NCI-H1930 (cell line): ENCODE measurements around the gene MEIOSIN.

Experiments
- DNase-seq, 2 experiments: peaks; one replicate each; lab custom pipeline; 2025; lab: John Stamatoyannopoulos, UW

The MEIOSIN gene

DNA sequence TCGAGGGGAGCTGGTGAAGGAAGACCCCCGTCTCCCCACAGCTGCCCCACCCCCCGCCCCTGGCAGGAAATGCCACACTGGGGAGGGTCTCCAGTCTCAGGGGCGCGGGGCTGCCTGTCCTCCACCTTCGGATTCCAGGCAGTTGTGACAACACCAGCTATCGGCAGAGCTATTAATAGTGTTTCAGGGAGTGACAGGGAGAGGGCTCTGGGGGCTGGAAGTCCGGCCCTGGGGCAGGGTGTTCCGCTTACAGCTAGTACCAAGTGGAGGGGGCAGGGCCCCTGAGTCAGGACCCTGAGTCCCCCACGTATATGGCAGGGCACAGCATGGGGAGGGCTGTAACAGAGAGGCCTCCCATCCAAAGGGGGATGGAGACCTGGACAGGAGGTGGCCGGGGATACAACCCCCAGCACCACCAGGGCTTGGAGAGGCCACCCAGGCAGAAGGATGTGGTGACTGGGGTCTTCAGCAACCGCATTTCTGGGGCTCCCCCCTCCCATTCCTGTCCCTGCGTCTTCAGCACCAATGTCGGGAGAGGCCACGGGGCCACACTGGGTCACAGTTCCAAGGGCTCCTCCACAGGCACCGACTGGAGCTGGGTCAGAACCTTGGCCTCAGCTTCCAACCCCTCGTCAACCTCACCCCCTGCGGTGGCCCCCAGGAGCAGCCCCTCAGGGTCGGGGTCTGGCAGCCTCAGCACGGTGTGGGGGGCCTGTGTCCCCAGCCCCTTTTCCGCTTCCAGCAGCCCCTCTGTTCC is 31.9 kb downstream of the MEIOSIN start:
- DNase-seq: no peak

DNA sequence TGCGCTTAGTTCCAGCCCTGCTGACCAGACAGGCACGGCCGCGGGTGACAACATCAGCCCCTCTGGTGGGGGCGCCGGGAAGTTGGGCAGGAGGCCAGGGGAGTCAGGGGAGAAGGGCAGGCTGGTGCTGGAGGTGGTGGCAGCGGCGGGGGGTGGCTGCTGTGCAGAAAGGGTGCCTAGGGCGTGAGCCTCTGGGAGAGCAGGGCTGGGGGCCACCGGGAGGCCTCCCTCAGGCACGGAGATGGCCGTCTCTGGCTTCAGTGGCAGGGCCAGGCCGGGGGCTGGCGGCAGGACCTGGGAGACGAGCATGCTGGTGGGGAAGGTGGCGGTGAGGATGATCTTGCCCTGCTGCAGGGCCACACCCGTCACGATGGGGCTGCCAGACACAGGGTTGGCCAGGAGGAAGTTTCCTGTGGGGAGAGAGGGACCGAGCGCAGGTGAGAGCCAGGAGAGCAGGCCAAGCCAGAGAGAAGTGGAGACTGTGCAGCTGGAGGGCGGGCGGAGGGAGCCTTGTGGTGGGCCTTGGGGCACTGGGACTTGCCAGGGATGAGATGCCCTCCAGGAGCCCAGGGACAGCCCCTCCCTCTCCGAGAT is 32.6 kb downstream of the MEIOSIN start:
- DNase-seq: no peak

DNA sequence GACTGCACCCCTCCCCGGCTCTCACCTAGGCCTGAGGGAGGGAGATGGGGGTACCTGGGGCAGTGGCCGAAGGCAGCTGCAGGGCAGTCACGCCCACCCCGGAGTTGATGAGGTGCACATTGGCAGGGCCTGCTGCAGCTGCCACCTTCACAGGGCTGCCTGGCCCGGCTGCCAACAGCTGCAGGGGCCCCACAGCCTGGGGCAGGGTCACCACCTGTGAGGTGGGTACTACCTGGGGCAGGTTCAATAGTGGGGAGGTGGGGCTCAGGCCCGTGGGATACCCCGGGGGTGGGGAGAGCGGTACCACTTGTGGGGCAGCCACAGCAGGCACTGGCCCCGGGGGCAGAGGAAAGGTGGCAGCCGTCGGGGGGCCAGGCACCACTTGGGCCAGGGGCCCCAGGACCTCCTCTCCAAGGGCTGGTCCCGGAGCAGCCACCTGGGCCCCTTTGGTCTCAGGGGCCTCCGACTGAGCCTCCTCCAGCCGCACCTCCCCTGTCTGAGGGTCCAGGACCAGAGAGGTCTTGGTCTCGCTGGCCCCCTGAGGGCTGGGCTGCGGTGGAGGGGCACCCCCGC is 33.1 kb downstream of the MEIOSIN start:
- DNase-seq: no peak

DNA sequence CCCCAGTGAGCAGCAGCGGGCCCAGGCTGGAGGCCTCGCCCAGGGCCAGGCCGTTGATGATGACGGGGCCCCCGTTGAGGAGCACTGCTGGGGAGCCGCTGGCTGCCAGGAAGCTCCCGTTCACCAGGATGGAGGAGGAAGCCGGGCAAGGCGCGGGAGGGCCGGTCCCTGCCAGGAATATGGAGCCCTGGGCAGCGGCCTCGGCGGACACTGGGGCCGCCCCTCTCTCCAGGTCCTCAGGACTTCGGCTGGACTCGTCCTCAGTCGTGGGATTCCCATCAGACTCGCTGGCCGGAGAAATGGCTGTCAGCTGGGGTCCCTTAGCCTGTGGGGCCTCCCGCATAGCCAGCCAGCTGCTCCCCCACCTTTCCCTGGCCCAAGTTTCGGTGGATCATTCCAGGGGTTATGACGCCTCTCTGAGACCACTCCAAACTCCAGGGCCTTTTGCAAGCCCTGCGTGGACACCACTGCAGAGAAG is 33.7 kb downstream of the MEIOSIN start:
- no peak for DNase-seq

DNA sequence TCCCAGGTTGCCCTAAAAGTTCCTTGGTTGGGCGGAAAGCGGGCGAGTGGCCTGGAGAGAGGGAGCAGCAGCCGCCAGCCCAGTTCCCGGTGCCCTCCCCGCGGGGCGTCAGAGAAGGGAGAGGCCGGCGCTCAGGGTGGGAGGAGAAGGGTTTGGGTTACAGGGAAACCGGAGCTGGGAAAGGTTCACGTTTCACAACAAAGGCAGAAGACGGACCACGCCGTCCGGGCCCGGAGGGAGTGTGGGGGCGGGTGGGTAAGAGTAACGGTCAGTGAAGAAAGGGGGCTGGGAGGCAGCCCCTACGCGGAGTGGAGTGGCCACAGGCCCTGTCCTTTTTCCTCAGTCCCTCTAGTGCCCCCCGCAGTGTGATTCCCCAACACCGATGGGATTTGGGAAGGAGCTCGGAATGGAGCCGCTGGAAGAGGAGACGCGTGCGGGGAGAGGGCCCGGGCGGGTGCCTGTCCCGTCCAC is 34.2 kb downstream of the MEIOSIN start:
- no peak for DNase-seq

DNA sequence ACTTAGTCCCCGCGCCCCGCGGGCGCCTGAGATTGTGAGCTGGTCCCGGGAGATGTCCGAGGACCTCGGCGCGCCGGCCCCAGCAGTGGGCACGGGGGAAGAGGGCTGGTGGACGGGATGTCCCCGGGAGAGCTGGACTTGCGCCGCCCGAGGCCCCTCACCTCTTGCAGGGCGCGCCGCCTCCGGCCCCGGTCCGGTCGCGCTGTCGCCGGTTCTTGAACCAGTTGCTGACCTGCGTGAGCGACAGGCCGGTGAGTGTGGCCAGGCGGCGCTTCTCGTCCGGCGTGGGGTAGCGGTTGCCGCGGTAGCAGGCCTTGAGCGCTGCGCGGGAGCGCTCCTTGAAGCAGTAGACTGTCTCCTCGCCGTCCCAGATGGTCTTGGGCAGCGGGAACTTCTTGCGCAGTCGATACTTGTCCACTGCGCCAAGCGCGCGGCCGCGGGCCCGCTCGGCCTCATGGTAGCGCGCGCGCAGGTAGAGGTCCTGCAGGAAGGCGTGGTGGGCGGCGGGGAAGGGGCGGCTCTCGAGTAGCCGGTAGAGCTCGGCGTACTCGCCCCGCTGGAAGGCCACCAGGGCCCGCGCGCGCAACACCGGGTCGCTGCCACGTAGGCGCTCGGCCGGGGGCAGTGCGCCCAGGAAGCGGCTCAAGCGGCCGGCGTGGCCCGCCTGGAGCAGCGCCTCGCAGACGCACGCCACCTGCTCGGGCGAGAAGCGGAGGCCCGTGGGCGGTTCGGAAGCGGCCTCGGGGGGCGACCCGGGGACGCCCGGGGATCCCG is 34.8 kb downstream of the MEIOSIN start:
- peak in 1 of 2 experiments; percentile 34 for DNase-seq

DNA sequence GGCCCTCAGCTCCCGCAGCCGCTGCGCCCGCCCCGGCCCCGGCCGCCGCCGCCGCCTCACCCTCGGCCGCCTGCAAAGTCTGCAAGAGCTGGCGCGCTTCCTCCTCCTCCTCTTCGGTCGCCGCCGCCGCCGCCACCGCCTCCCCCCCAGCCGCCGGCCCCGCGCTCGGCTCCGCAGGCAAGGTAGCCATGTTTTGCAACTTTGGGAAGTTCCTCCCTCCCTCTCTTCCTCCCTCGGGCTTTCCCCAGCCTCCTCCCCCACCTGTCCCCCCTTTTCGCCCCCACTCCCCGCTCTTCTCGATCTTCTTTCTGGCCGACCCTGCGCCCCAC is 35.4 kb downstream of the MEIOSIN start:
- DNase-seq: no peak

DNA sequence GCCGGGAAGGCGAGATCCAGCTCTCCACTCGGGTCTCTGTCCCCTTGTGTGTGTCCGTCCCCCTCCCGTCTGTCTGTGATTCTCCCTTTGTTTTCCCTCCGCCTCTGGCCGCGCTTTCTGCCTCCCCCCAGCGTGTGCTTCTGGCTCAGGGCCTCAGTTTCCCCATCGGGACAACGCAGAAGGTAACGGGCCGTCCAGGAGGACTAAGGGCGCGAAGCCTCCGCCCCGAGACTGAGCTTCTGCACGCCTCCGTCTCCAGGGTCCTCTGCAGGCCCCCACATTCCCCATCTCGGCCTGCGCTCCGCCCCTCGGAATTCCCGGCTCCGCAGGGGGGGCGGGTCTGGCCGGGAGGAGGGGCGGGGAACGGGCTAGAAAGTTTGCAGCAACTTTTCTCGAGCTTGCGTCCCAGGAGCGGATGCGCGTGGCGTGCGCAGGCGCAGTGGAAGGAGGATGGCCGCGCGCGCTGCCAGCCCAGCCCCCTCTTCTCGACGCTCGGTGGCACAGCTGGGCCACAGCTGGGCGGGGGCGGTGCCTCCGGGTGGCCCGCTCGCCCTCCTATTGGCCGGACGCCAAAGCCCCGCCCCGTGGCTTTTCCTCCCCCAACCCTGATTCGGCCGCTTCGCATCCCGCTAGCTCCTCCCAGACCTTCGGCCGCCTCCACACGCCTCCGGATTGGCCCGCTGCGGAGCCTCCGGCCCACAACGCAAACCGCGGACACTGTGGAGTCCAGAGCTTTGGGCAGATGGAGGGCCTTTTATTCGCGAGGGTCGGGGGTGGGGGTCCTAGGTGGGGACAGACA is 35.9 kb downstream of the MEIOSIN start, which contains the start of gene SIX5:
TSS of gene SIX5 (minus strand) at position 269 of the 799 bp plus-strand sequence. CDS start 408 bp downstream, outside the sequence.
- peak; percentile 95 to 98 for DNase-seq

DNA sequence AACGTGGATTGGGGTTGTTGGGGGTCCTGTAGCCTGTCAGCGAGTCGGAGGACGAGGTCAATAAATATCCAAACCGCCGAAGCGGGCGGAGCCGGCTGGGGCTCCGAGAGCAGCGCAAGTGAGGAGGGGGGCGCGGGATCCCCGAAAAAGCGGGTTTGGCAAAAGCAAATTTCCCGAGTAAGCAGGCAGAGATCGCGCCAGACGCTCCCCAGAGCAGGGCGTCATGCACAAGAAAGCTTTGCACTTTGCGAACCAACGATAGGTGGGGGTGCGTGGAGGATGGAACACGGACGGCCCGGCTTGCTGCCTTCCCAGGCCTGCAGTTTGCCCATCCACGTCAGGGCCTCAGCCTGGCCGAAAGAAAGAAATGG is 36.6 kb downstream of the MEIOSIN start:
- DNase-seq: peak in 1 of 2 experiments; percentile 74

DNA sequence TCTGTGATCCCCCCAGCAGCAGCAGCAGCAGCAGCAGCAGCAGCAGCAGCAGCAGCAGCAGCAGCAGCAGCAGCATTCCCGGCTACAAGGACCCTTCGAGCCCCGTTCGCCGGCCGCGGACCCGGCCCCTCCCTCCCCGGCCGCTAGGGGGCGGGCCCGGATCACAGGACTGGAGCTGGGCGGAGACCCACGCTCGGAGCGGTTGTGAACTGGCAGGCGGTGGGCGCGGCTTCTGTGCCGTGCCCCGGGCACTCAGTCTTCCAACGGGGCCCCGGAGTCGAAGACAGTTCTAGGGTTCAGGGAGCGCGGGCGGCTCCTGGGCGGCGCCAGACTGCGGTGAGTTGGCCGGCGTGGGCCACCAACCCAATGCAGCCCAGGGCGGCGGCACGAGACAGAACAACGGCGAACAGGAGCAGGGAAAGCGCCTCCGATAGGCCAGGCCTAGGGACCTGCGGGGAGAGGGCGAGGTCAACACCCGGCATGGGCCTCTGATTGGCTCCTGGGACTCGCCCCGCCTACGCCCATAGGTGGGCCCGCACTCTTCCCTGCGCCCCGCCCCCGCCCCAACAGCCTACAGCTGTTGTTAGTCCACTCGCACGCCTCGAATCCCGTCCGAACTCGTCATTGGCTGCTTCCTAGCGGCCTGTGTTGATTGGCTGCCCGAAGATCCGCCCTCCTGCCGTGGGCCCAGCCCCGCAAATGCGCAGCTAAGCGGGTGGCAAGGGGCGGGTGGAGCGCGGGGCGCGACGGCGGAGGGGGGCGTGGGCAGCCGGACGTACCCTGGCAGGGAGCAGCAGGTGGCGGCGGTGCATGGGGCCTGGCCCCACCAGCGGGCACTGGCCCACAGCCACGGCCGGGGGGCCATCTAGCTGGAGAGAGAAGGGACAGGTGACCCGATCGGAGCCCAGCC is 37.2 kb downstream of the MEIOSIN start:
- peak; percentile 96 to 98 for DNase-seq

DNA sequence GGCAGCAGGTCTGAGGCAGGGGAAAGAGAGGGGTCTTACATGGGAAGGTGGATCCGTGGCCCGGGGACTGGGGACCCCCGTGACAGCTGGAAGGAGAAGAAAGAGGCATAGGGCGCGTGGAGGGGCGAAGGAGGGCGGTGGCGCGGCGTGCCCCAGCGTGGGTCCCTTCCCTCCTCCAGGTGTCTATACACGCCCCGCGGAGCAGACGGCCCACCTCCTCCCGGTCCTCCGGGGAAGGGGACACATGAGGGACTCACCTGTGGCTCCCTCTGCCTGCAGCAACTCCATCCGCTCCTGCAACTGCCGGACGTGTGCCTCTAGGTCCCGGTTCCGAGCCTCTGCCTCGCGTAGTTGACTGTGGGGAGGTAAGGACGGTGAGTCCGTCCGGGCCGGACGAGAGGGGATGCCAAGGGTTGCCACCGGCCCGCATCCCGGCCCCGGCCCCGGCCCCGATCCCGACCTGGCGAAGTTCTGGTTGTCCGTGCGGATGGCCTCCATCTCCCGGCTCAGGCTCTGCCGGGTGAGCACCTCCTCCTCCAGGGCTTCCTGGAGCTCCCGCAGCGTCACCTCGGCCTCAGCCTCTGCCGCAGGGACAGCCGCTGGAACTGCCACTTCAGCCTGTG is 38.2 kb downstream of the MEIOSIN start:
- DNase-seq: no peak

DNA sequence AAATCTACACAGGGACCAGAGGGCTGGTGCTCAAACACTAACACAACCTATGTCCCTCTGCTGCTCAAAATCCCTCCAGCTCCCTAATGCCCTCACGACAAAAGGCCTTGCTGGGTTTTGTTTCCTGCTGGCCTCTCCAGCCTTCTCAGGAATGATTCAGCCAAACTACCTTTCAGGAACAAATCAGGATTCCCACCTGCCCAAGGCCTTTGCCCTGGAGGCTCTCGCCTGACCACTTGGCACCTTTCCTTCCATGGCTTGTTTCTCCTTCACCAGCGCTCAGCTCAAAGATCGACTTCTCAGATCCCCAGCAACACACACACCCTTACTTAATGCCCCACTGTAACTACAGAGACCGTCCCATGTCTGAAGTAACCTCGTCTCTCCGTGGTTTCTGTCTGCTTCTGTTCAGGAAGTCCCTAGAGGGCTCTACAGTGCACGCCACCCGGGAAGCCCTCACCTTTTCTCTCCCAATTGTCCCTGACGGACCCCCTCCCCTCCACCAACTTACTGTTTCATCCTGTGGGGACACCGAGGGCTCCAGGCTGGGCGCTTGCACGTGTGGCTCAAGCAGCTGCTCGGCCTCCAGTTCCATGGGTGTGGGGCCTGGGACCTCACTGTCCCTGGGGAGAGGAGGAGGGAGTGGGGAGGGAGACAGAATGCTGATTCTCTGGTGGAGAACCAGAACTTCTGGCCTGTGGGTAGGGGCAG is 39.0 kb downstream of the MEIOSIN start:
- no peak for DNase-seq

DNA sequence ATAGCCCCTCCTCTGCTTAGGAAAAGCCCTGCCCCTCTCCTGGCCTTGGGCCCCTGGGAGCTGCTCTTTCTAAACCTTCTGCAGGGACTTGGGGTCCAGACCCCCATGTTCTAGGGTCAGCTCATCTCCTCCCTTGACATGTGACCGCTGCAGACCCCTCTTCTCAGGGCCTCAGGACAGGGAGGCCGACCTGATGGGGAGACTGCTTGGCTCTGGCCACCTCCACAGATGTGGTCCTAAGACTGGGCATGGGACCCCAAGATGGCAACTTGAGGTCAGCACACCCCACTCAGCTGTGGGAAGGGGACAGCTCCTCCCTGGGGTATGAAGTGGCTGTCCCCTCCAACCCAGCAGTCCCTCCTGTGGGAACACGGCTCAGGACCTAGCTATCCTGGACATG is 39.7 kb downstream of the MEIOSIN start:
- no peak for DNase-seq

DNA sequence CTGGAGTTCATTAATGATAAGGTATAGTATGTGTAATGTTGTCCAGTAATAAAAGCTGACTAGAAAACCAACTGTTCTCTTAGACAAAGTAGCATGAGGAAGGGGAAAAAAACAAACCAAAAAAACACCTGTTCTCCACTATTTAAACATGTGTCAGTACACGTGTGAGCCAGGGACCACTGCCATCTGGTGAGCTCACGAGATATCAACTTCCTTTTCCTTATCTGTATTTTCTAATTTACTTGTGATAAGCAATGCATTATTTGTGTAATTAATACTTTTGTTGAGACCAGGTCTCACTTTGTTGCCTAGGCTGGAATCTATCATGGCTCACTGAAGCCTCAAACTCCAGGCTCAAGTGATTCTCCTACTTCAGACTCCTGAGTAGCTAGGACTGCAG is 40.1 kb downstream of the MEIOSIN start:
- no peak for DNase-seq

DNA sequence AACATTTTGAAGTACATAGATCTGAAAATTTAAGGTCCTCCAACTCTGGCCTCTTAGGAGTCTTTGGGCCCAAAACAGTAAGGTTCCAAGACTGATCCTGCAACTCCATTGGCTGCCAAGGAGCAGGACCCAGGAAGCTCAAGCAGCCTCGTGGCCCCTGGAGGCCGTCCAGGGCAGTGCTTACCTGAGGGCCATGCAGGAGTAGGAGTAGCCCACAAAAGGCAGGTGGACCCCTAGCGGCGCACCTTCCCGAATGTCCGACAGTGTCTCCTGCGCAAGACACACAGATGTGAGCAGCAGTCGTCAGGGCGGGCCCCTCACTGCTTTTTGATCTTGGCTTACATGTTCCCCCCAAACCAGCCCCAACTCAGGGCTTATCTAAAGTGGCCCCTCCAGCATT is 41.5 kb downstream of the MEIOSIN start:
- no peak for DNase-seq

DNA sequence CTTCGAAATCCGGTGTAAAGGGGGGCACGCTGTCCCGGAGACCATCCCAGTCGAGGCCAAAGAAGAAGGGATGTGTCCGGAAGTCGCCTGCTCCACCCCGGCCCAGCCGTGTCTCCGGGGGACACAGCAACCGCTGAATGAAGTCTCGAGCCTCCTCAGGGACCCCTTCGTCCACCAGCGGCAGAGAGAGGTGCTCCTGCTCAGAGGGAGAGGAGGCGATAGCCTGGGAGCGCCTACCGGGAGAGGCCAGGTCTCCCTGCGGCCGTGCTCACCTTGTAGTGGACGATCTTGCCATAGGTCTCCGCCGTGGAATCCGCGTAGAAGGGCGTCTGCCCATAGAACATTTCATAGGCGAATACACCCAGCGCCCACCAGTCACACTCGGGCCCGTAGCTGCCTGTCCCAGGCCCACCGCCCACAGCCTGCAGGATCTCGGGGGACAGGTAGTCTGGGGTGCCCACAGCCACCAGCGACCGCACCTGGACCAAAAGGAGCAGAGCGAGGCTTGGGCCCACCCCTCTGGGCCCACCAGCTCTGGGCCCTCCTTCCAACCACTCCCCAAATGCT is 44.2 kb downstream of the MEIOSIN start:
- DNase-seq: no peak

DNA sequence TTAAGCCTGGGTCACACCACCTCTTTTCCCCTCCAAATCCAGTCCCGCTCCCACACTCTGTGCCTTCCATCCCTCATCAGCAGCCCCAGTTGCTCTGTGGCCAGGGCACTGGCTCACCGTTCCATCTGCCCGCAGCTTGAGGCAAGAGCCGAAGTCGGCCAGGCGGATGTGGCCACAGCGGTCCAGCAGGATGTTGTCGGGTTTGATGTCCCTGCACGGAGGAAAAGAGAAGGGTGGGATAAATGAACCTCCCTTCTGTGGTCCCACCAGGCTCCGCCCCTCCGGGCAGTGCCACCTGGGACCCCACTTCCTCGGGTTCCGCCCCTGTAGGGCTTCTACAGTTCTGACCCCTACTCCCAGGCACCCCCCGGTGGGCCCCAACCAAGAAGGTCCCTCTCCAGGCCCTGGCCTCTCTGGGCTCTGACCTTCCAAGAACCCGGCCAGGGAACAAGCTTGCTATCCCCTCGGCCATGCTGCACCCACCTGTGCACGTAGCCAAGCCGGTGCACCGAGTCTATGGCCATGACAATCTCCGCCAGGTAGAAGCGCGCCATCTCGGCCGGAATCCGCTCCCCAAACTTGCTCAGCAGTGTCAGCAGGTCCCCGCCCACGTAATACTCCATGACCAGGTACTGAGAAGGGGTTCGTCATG is 44.9 kb downstream of the MEIOSIN start:
- no peak for DNase-seq
